ENCODE results near the gene DOCK9.

The DOCK9 gene

GRCh38 chr13:98877466-98877865, 100.4 kb downstream of the DOCK9 start:
- Histone ChIP-seq H3K9me3 (ENCODE audit: low read length) (peaks cover 9% of the 10 kb centered on the region), H3K27me3 (ENCODE audit: insufficient read depth, low read length) (no peaks in the 10 kb centered on the region), H3K4me1 (ENCODE audit: insufficient read depth, low read length, severe bottlenecking) (no peaks in the 10 kb centered on the region), H3K9ac (ENCODE audit: low read length) (no peak overlapping the region), H4K20me1 (ENCODE audit: insufficient read depth, low read length) (no peaks in the 10 kb centered on the region), H3K9me2 (ENCODE audit: low read depth, low read length) (no peaks in the 10 kb centered on the region), H3K27ac (ENCODE audit: low read depth, low read length, poor library complexity, severe bottlenecking) (no peak overlapping the region), H3K79me2 (ENCODE audit: insufficient read depth, low read length) (no peaks in the 10 kb centered on the region), H3K4me2 (ENCODE audit: low read length) (no peak overlapping the region), H3F3A (ENCODE audit: insufficient read depth, low read length) (no peaks in the 10 kb centered on the region), H3K4me3 (ENCODE audit: low read depth, low read length, poor library complexity, severe bottlenecking) (no peak overlapping the region), H2AFZ (ENCODE audit: low read length) (no peak overlapping the region), H3K36me3 (ENCODE audit: insufficient read depth, low read length) (no peaks in the 10 kb centered on the region; the same call in 1 of the 2 replicates)
- no peak for TF ChIP-seq CTCF (IDR thresholded peaks at IDR 0.05; ENCODE audit: low read length)
- no peak for TF ChIP-seq EZH2 (IDR thresholded peaks at IDR 0.05; ENCODE audit: borderline replicate concordance, low read length)

GRCh38 chr13:98875146-98875729, 102.6 kb downstream of the DOCK9 start:
- Histone ChIP-seq H3K4me2 (ENCODE audit: low read length) (no peak overlapping the region), H3K36me3 (ENCODE audit: insufficient read depth, low read length) (no peaks in the 10 kb centered on the region; the same call in 1 of the 2 replicates), H3K4me1 (ENCODE audit: insufficient read depth, low read length, severe bottlenecking) (no peaks in the 10 kb centered on the region), H3K9me3 (ENCODE audit: low read length) (peaks cover 9% of the 10 kb centered on the region), H3K4me3 (ENCODE audit: low read depth, low read length, poor library complexity, severe bottlenecking) (no peak overlapping the region), H3K9me2 (ENCODE audit: low read depth, low read length) (no peaks in the 10 kb centered on the region), H3K27me3 (ENCODE audit: insufficient read depth, low read length) (no peaks in the 10 kb centered on the region), H3K27ac (ENCODE audit: low read depth, low read length, poor library complexity, severe bottlenecking) (no peak overlapping the region), H3K9ac (ENCODE audit: low read length) (no peak overlapping the region), H2AFZ (ENCODE audit: low read length) (no peak overlapping the region), H4K20me1 (ENCODE audit: insufficient read depth, low read length) (no peaks in the 10 kb centered on the region), H3K79me2 (ENCODE audit: insufficient read depth, low read length) (no peaks in the 10 kb centered on the region), H3F3A (ENCODE audit: insufficient read depth, low read length) (no peaks in the 10 kb centered on the region)
- no peak for TF ChIP-seq CTCF (IDR thresholded peaks at IDR 0.05; ENCODE audit: low read length)
- TF ChIP-seq EZH2 (IDR thresholded peaks at IDR 0.05; ENCODE audit: borderline replicate concordance, low read length) = no peak

DNA sequence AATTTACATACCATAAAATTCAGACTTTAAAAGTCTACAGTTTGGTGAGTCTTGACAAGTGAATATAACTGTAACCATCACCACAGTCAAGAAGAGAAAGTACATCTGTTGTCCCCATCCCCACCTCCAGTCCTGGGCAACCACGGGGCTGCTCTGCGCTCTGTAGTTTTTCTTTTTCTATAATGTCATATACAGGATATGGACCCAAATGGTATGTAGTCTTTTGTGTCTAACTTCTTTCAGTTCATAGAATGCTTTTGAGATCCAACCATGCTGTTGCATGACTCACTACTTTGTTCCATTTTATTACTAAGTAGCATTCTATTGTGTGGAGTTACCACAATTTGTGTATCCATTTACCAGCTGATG, 103.9 kb downstream of the DOCK9 start:
- H3K9ac ChIP-seq (ENCODE audit: low read length) = no peak overlapping the region
- no peaks in the 10 kb centered on the region for H3K9me2 ChIP-seq (ENCODE audit: low read depth, low read length)
- no peaks in the 10 kb centered on the region for H3F3A ChIP-seq (ENCODE audit: insufficient read depth, low read length)
- H3K36me3 ChIP-seq (ENCODE audit: insufficient read depth, low read length) = no peaks in the 10 kb centered on the region; the same call in 1 of the 2 replicates
- H3K4me3 ChIP-seq (ENCODE audit: low read depth, low read length, poor library complexity, severe bottlenecking) = no peak overlapping the region
- H4K20me1 ChIP-seq (ENCODE audit: insufficient read depth, low read length) = no peaks in the 10 kb centered on the region
- TF ChIP-seq EZH2 (IDR thresholded peaks at IDR 0.05; ENCODE audit: borderline replicate concordance, low read length) = no peak
- no peak for TF ChIP-seq CTCF (IDR thresholded peaks at IDR 0.05; ENCODE audit: low read length)
- no peak overlapping the region for H3K4me2 ChIP-seq (ENCODE audit: low read length)
- no peaks in the 10 kb centered on the region for H3K4me1 ChIP-seq (ENCODE audit: insufficient read depth, low read length, severe bottlenecking)
- no peak overlapping the region for H3K27ac ChIP-seq (ENCODE audit: low read depth, low read length, poor library complexity, severe bottlenecking)
- H3K9me3 ChIP-seq (ENCODE audit: low read length) = peaks cover 9% of the 10 kb centered on the region
- no peak overlapping the region for H2AFZ ChIP-seq (ENCODE audit: low read length)
- no peaks in the 10 kb centered on the region for H3K79me2 ChIP-seq (ENCODE audit: insufficient read depth, low read length)
- H3K27me3 ChIP-seq (ENCODE audit: insufficient read depth, low read length) = no peaks in the 10 kb centered on the region
